ENCODE measurements around the gene ASCC3.

DNA sequence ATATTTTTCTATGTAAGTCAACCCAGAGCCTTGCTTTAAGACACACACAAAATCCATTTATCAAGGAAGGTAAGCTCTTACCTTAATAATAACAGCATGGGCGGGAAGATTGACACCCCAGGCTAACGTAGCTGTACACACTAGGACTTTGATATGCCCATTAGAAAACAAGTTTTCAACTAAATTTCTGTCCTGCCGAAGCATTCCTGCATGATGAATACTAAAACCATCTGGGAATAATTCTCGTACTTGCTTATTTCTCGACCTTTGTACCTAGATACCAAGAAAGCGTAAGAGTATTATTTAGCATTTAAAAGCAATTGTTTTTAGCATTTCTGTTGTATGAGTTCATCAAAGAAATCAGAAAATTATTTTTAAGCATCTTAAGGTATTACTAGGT is 218.9 kb downstream of the ASCC3 start:
- TF ChIP-seq, protein P1, sequence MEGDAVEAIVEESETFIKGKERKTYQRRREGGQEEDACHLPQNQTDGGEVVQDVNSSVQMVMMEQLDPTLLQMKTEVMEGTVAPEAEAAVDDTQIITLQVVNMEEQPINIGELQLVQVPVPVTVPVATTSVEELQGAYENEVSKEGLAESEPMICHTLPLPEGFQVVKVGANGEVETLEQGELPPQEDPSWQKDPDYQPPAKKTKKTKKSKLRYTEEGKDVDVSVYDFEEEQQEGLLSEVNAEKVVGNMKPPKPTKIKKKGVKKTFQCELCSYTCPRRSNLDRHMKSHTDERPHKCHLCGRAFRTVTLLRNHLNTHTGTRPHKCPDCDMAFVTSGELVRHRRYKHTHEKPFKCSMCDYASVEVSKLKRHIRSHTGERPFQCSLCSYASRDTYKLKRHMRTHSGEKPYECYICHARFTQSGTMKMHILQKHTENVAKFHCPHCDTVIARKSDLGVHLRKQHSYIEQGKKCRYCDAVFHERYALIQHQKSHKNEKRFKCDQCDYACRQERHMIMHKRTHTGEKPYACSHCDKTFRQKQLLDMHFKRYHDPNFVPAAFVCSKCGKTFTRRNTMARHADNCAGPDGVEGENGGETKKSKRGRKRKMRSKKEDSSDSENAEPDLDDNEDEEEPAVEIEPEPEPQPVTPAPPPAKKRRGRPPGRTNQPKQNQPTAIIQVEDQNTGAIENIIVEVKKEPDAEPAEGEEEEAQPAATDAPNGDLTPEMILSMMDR (IDR thresholded peaks at IDR 0.05; ENCODE audit: low read depth, low read length, poor library complexity, severe bottlenecking), result no peak
- TF ChIP-seq EZH2phosphoT487 (IDR thresholded peaks at IDR 0.05; ENCODE audit: borderline replicate concordance, low read length), result no peak

Measured in DOHH2 (cell line).